HepG2 (cell line): Measurements from ENCODE around the gene TPO. TPM values are rescaled to one million over a fixed set of nuclear protein-coding genes. Genes with fewer than 3 reads are reported as not detected.

Experiments
- ATAC-seq: fragments of 200-7000 bp; cut with Tn5 transposase; 3 replicates; pipeline ENCODE4 v1.9.1; 2020; ENCODE audit warnings: mild to moderate bottlenecking, moderate library complexity
- BruUV-seq: library from RNA; stranded (reverse); fragments of 400-500 nt; replicated peaks from 2 replicates; lab custom pipeline; 2021; lab: Mats Ljungman, UMichigan
- CTCF ChIA-PET: fragments of 300-600 bp; formaldehyde crosslinking; extraction: SDS; loops from one replicate; lab custom pipeline; 2021; ENCODE audit warnings: low total read pairs, inconsistent platforms, low intra/inter-chr PET ratio; lab: Yijun Ruan, JAX
- POLR2A ChIA-PET: fragments of 350-600 bp; sonication (Branson Sonifier 250); formaldehyde crosslinking; loops from one replicate; lab custom pipeline; 2020; ENCODE audit warnings: antibody characterized with exemption, inconsistent platforms; lab: Yijun Ruan, JAX
- DNase-seq: peaks from one replicate; pipeline ENCODE4 v3.0.0-alpha.2; 2015; ENCODE audit warnings: low spot score
- FAIRE-seq: peaks from 3 replicates; lab custom pipeline; 2011; peaks lifted over from hg19 to GRCh38; lab: Jason Lieb, UNC
- H2AFZ ChIP-seq: one replicate; pipeline ENCODE4 v1.6.1; 2011; ENCODE audit warnings: low read length, inconsistent platforms
- H3K27ac ChIP-seq: fragments of 300-600 bp; 3 replicates; pipeline ENCODE4 v1.8.0; 2011; ENCODE audit warnings: mixed run types, mild to moderate bottlenecking, mixed read lengths, low read length, inconsistent platforms; ENCODE audit not compliant: insufficient read depth; ENCODE audit errors: extremely low read length
- H3K27me3 ChIP-seq, 2 experiments: fragments of 200-600 bp in 1 of 2; 2 replicates in 1 of 2; 3 replicates in 1 of 2; pipeline versions ENCODE4 v1.6.0 to v1.8.0; 2011; ENCODE audit warnings: low read length in 2 of 2, mild to moderate bottlenecking in 2 of 2, moderate library complexity in 2 of 2, inconsistent platforms in 1 of 2; ENCODE audit not compliant: insufficient read depth in 2 of 2, control insufficient read depth in 1 of 2
- H3K36me3 ChIP-seq, 2 experiments: fragments of 200-600 bp in 1 of 2; replicated peaks in 1 of 2; 2 replicates in 1 of 2; 3 replicates in 1 of 2; pipeline versions ENCODE4 v1.5.1 to v1.8.0; 2011; ENCODE audit warnings: low read length in 2 of 2, inconsistent platforms in 1 of 2; ENCODE audit not compliant: insufficient read depth in 2 of 2, control insufficient read depth in 1 of 2
- H3K4me1 ChIP-seq: 2 replicates; pipeline ENCODE4 v1.5.1; 2012; ENCODE audit warnings: low read length, inconsistent platforms; ENCODE audit not compliant: insufficient read depth
- H3K4me2 ChIP-seq: 2 replicates; pipeline ENCODE4 v1.6.0; 2011; ENCODE audit warnings: low read depth, low read length, inconsistent platforms
- H3K4me3 ChIP-seq, 3 experiments: fragments of 200-600 bp in 1 of 3; sonication (generic), shearing (Covaris generic) in 1 of 3; replicated peaks in 1 of 3; 2 replicates each; pipeline ENCODE4 v1.5.1; 2011 to 2016; ENCODE audit warnings: low read length in 3 of 3, inconsistent platforms in 2 of 3, low read depth in 2 of 3, mild to moderate bottlenecking in 2 of 3, control low read depth in 1 of 3, mixed read lengths in 1 of 3; ENCODE audit not compliant: insufficient read depth in 1 of 3
- H3K79me2 ChIP-seq: one replicate; pipeline ENCODE4 v1.6.1; 2011; ENCODE audit warnings: low read length, inconsistent platforms; ENCODE audit not compliant: insufficient read depth
- H3K9ac ChIP-seq: 2 replicates; pipeline ENCODE4 v1.6.0; 2011; ENCODE audit warnings: mild to moderate bottlenecking, low read depth, low read length, inconsistent platforms; ENCODE audit not compliant: insufficient read depth
- H3K9me3 ChIP-seq: 2 replicates; pipeline ENCODE4 v1.5.1; 2012; ENCODE audit warnings: mild to moderate bottlenecking, low read length
- H4K20me1 ChIP-seq: 2 replicates; pipeline ENCODE4 v1.6.0; 2011; ENCODE audit warnings: inconsistent platforms, mild to moderate bottlenecking, low read length, moderate library complexity; ENCODE audit not compliant: insufficient read depth
- AHDC1 ChIP-seq: sonication (generic); formaldehyde crosslinking; IDR thresholded peaks from 2 replicates; pipeline ENCODE4 v1.5.1; 2020; ENCODE audit warnings: mild to moderate bottlenecking, missing genetic modification reagents, borderline replicate concordance
- BRF2 ChIP-seq: sonication (generic); formaldehyde crosslinking; IDR thresholded peaks from 2 replicates; pipeline ENCODE4 v1.8.1; 2022; ENCODE audit warnings: mild to moderate bottlenecking, missing genetic modification reagents
- CCDC6 ChIP-seq: sonication (generic); formaldehyde crosslinking; IDR thresholded peaks from 2 replicates; pipeline ENCODE4 v1.8.1; 2022; ENCODE audit warnings: mild to moderate bottlenecking, missing genetic modification reagents, moderate library complexity
- CENPX ChIP-seq: sonication (generic); formaldehyde crosslinking; IDR thresholded peaks from 2 replicates; pipeline ENCODE4 v1.9.0; 2021; ENCODE audit warnings: mild to moderate bottlenecking, missing genetic modification reagents, moderate library complexity
- GATAD2A ChIP-seq: IDR thresholded peaks from 2 replicates; pipeline ENCODE4 v1.6.1; 2016
- NFATC3 ChIP-seq: sonication (generic); formaldehyde crosslinking; IDR thresholded peaks from 2 replicates; pipeline ENCODE4 v1.5.1; 2020; ENCODE audit warnings: mild to moderate bottlenecking, missing genetic modification reagents
- NR2C2 ChIP-seq: sonication (generic); formaldehyde crosslinking; IDR thresholded peaks from 2 replicates; pipeline ENCODE4 v1.4.0; 2020; ENCODE audit warnings: missing genetic modification reagents, mild to moderate bottlenecking, moderate library complexity, borderline replicate concordance
- RARG ChIP-seq: sonication (generic); formaldehyde crosslinking; IDR thresholded peaks from 2 replicates; pipeline ENCODE4 v1.4.0; 2020; ENCODE audit warnings: low read depth, mild to moderate bottlenecking, missing genetic modification reagents
- ZBTB7B ChIP-seq: sonication (generic); formaldehyde crosslinking; IDR thresholded peaks from 2 replicates; pipeline ENCODE4 v1.4.0; 2020; ENCODE audit warnings: missing genetic modification reagents
- ZNF234 ChIP-seq: sonication (generic); formaldehyde crosslinking; conservative IDR thresholded peaks from 2 replicates; pipeline ENCODE4 v1.5.1; 2020; ENCODE audit warnings: mild to moderate bottlenecking, missing genetic modification reagents
- ZNF260 ChIP-seq: sonication (generic); formaldehyde crosslinking; IDR thresholded peaks from 2 replicates; pipeline ENCODE4 v1.4.0; 2020; ENCODE audit warnings: missing genetic modification reagents, low read depth, mild to moderate bottlenecking, borderline replicate concordance
- ZNF331 ChIP-seq: sonication (generic); formaldehyde crosslinking; IDR thresholded peaks from 2 replicates; pipeline ENCODE4 v1.4.0; 2020; ENCODE audit warnings: missing genetic modification reagents
- ZNF367 ChIP-seq: sonication (generic); formaldehyde crosslinking; IDR thresholded peaks from 2 replicates; pipeline ENCODE4 v1.4.0; 2020; ENCODE audit warnings: missing genetic modification reagents, borderline replicate concordance
- ZNF501 ChIP-seq: sonication (generic); formaldehyde crosslinking; IDR thresholded peaks from 2 replicates; pipeline ENCODE4 v1.5.1; 2020; ENCODE audit warnings: mild to moderate bottlenecking, moderate library complexity, missing genetic modification reagents
- ZNF567 ChIP-seq: sonication (generic); formaldehyde crosslinking; IDR thresholded peaks from 2 replicates; pipeline ENCODE4 v1.8.1; 2023; ENCODE audit warnings: mild to moderate bottlenecking, missing genetic modification reagents, borderline replicate concordance
- WGBS: methylation state at CpG from one replicate; pipeline ENCODE4 v1.1.6; 2017; ENCODE audit warnings: low lambda C conversion rate; 5-methylcytosine and 5-hydroxymethylcytosine counted together
- in situ Hi-C: cut with HindIII; loops from 2 replicates; pipeline ENCODE4 v1.10.0; 2017; ENCODE audit warnings: low pct_unique_long_range_greater_than_20kb; ENCODE audit not compliant: extremely low pct_ligation_motif_present
- intact Hi-C: fragments of 100-400 bp; cut with micrococcal nuclease; formaldehyde crosslinking; loops from one replicate; pipeline ENCODE4 v1.10.0; 2022; ENCODE audit not compliant: unreplicated experiment
- polyA plus RNA-seq, 8 experiments: library from polyadenylated mRNA; depleted of rRNA in 3 of 8; stranded (reverse) in 7 of 8; unstranded in 1 of 8; fragments of >200 nt; fragmentation: Illumina TruSeq in 4 of 8; extraction: Trizol in 4 of 8; gene quantifications; 2 replicates each; pipeline versions ENCODE4 v1.2.1 to v1.2.3, GENCODE V29; 2011 to 2016; ENCODE audit warnings: low read depth in 4 of 8, missing spikeins in 1 of 8, mixed read lengths in 1 of 8; ENCODE audit not compliant: insufficient read depth in 1 of 8
- total RNA-seq, 5 experiments: library from RNA; depleted of rRNA; stranded (reverse); fragments of >200 nt; fragmentation: Illumina TruSeq; extraction: Trizol; gene quantifications; 2 replicates each; pipeline ENCODE4 v1.2.3, GENCODE V29; 2016; ENCODE audit warnings: low read depth in 1 of 5
- TF ChIP-seq, protein P1 (sequence below): sonication (generic); formaldehyde crosslinking; IDR thresholded peaks from 2 replicates; pipeline ENCODE4 v1.4.0; 2020; ENCODE audit warnings: mild to moderate bottlenecking, low read depth, missing genetic modification reagents
- TF ChIP-seq, protein P2 (sequence below): sonication (generic); formaldehyde crosslinking; IDR thresholded peaks from 2 replicates; pipeline ENCODE4 v1.4.0; 2020; ENCODE audit warnings: mild to moderate bottlenecking, missing genetic modification reagents

TPO gene
- total and polyA plus RNA-seq, 2 of the 13 experiments (the other 11 are each of a cell fraction or from before 2014, with no cell fraction given), result not detected

GRCh38 chr2:1437101-1437500 is 23.8 kb downstream of the TPO start:
- ATAC-seq (no peak), FAIRE-seq (no peak), DNase-seq (no peak)
- Histone ChIP-seq H2AFZ (no peak overlapping the region), H3K27me3 (peaks cover 2 to 11% of the 10 kb centered on the region in 2 experiments; a peak in 2 of 5 replicates), H4K20me1 (no peaks in the 10 kb centered on the region), H3K79me2 (no peaks in the 10 kb centered on the region), H3K4me1 (no peaks in the 10 kb centered on the region), H3K36me3 (no peaks in the 10 kb centered on the region), H3K4me2 (no peak overlapping the region), H3K27ac (no peak overlapping the region), H3K4me3 (no peak overlapping the region), H3K9me3 (no peaks in the 10 kb centered on the region), H3K9ac (no peak overlapping the region)
- 21% methylated on average over 11 of the region's 11 CpGs for WGBS
- BruUV-seq, result no TSS peak
- ChIA-PET POLR2A (no interaction called here), CTCF (no interaction called here)
- intact Hi-C loops (no loop called here), in situ Hi-C loops (no loop called here)
- TF ChIP-seq ZNF234 (CRISPR knock-in tag) (no peak), NR2C2 (CRISPR knock-in tag) (no peak), CCDC6 (CRISPR knock-in tag) (no peak), CENPX (CRISPR knock-in tag) (no peak), ZNF501 (CRISPR knock-in tag) (no peak), RARG (CRISPR knock-in tag) (no peak), ZNF567 (CRISPR knock-in tag) (no peak), ZBTB7B (no peak), ZNF367 (CRISPR knock-in tag) (no peak), ZNF331 (CRISPR knock-in tag) (no peak), BRF2 (no peak), AHDC1 (CRISPR knock-in tag) (no peak), NFATC3 (CRISPR knock-in tag) (no peak), ZNF260 (CRISPR knock-in tag) (no peak), GATAD2A (no peak)
- TF ChIP-seq, protein P1, sequence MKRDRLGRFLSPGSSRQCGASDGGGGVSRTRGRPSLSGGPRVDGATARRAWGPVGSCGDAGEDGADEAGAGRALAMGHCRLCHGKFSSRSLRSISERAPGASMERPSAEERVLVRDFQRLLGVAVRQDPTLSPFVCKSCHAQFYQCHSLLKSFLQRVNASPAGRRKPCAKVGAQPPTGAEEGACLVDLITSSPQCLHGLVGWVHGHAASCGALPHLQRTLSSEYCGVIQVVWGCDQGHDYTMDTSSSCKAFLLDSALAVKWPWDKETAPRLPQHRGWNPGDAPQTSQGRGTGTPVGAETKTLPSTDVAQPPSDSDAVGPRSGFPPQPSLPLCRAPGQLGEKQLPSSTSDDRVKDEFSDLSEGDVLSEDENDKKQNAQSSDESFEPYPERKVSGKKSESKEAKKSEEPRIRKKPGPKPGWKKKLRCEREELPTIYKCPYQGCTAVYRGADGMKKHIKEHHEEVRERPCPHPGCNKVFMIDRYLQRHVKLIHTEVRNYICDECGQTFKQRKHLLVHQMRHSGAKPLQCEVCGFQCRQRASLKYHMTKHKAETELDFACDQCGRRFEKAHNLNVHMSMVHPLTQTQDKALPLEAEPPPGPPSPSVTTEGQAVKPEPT (CRISPR knock-in tag), result no peak
- TF ChIP-seq, protein P2, sequence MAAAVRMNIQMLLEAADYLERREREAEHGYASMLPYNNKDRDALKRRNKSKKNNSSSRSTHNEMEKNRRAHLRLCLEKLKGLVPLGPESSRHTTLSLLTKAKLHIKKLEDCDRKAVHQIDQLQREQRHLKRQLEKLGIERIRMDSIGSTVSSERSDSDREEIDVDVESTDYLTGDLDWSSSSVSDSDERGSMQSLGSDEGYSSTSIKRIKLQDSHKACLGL (CRISPR knock-in tag), result no peak
